ENCODE data around the gene PRRX1.

PRRX1 gene

DNA sequence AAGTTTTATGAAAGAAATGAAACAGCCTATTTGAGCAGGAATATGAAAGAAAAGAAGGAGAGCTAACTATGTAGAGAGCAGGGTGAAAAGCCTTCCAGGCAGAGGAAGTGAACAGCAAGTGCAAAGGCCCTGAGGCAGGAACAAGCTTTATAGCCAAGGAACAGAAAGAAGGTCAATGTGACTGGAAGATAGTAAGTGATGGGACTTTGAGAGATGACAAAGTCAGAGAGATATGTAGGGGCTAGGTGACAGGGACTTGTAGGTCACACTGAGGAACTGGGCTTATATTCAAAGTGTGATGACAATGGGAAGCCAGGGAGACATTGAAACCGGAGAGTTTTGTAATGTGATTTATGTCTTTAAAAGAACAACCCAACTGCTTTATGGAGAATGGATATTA is 18.9 kb downstream of the PRRX1 start:
- TF ChIP-seq, protein P1, sequence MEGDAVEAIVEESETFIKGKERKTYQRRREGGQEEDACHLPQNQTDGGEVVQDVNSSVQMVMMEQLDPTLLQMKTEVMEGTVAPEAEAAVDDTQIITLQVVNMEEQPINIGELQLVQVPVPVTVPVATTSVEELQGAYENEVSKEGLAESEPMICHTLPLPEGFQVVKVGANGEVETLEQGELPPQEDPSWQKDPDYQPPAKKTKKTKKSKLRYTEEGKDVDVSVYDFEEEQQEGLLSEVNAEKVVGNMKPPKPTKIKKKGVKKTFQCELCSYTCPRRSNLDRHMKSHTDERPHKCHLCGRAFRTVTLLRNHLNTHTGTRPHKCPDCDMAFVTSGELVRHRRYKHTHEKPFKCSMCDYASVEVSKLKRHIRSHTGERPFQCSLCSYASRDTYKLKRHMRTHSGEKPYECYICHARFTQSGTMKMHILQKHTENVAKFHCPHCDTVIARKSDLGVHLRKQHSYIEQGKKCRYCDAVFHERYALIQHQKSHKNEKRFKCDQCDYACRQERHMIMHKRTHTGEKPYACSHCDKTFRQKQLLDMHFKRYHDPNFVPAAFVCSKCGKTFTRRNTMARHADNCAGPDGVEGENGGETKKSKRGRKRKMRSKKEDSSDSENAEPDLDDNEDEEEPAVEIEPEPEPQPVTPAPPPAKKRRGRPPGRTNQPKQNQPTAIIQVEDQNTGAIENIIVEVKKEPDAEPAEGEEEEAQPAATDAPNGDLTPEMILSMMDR (IDR thresholded peaks at IDR 0.05; ENCODE audit: low read depth, low read length, missing control alignments), result no peak
- in situ Hi-C loops (cut with HindIII; ENCODE audit: low sequenced_read_pairs), result loop anchor here (5.0 kb wide), 1 partner anchor 44 kb away; no protein-coding TSS in a partner anchor
- H3K4me3 ChIP-seq (ENCODE audit: low read depth, low read length), result no peak overlapping the region
- DNase-seq (ENCODE audit: low read depth), result no peak

DNA sequence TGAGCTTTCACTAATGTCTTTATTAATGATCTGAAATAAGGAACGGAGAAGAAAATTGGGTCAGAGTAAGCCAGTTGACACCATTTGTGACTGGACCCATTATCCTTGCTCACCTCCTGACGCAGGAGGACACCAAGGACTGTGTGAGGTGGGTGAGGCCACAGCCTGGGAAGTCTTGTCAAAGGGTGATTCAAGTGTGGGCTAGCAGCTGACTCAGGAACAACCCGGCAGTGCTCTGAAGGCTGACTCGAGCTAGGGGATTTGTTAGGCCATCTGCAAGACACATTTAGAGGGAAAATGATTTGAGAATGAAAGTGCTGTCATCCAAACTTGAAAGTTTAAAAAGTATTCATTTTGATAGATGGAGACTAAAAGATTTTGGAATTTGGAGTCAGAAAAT is 21.2 kb downstream of the PRRX1 start:
- in situ Hi-C loops (cut with HindIII; ENCODE audit: low sequenced_read_pairs), result no loop called here
- TF ChIP-seq, protein P1 (IDR thresholded peaks at IDR 0.05; ENCODE audit: low read depth, low read length, missing control alignments), result no peak
- no peak overlapping the region for H3K4me3 ChIP-seq (ENCODE audit: low read depth, low read length)
- DNase-seq (ENCODE audit: low read depth), result no peak

DNA sequence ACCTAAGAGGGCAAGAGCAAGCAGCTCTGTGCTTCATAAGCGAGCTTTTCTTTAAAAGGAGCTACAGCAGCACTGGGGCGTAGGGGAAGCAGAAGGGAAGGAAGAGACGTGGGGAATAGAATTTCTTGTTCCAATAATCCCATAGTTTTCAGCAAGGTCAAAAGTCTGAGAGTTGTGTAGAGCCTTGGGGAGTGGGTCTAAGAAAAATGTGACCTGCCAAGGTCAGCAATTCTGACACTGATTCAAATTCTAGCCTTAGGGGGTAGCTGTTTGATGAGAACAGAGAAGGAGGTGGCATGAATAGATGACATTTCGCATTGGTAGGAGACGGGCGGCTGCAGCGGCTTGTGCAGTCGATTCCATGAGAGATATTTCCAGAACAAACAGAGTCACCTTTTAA is 22.4 kb downstream of the PRRX1 start:
- DNase-seq (ENCODE audit: low read depth), result no peak
- in situ Hi-C loops (cut with HindIII; ENCODE audit: low sequenced_read_pairs), result no loop called here
- TF ChIP-seq, protein P1 (IDR thresholded peaks at IDR 0.05; ENCODE audit: low read depth, low read length, missing control alignments), result no peak
- no peak overlapping the region for H3K4me3 ChIP-seq (ENCODE audit: low read depth, low read length)

DNA sequence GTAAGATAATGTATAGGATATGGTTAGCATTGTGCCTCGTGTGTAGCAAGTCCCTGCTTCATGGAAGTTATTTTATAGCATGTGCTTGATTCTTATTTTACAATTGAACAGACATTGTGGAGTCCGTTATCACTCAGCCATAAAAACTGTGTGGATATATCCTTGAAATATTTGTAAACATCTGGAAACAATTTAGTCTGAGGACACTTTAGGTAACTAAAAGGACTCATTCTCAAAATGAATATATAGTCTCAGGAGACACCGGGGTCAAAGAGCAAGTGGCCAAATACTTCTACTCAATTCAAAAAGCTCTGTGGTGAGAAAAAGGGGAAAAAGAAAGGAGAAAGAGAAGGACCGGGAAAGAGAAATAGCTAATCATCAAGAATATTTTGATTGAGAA is 23.7 kb downstream of the PRRX1 start:
- TF ChIP-seq, protein P1 (IDR thresholded peaks at IDR 0.05; ENCODE audit: low read depth, low read length, missing control alignments), result no peak
- no peak overlapping the region for H3K4me3 ChIP-seq (ENCODE audit: low read depth, low read length)
- in situ Hi-C loops (cut with HindIII; ENCODE audit: low sequenced_read_pairs), result no loop called here
- no peak for DNase-seq (ENCODE audit: low read depth)

DNA sequence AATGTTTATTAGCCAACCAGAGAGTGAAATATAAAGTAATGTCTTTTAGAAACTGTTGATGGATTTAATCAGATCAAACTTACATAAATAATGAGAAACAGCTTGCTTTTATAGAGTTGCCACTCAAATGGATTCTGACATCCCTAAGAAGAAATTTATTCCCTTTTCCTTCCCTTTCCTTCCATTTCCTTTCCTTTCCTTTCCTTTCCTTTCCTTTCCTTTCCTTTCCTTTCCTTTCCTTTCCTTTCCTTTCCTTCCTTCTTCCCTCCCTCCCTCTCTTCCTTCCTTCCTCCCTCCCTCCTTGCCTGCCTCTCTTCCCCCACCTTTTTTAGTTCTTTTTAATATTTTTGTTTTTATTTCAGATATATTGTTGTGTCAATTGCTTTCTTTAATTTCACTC is 27.3 kb downstream of the PRRX1 start:
- TF ChIP-seq, protein P1 (IDR thresholded peaks at IDR 0.05; ENCODE audit: low read depth, low read length, missing control alignments), result no peak
- no peak for DNase-seq (ENCODE audit: low read depth)
- no peak overlapping the region for H3K4me3 ChIP-seq (ENCODE audit: low read depth, low read length)
- in situ Hi-C loops (cut with HindIII; ENCODE audit: low sequenced_read_pairs), result no loop called here

DNA sequence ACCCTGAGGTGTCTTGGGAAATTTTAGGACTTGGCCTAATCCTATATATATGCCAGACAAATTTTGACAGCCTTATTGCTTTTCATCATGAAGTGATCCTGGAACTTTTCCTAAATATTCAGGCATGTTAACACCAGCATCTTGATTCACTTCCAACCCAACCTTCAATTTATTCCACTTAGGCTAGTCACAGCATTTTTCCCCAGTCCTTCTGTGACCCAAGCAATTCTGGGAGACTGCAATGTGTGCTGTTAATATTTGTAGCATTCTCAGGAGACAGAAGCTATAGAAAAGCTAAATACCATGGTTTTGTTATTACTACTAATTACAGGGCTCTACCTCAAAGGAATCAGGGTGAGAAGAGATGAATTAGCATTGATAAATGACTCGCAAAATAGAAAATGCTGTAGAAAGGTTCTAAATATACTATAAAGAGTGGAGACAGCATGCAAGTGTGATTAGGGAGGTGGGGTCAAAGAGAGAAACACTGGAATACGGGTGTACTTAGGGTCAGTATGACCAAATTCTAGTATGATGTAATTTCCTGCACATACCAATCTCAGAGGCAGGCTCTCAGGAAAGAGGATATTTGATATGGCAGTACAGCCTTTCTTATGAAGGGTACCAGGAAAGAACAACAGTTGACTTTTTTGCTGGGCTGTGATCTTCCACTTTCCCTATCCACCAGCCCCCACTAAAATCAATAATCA is 29.1 kb downstream of the PRRX1 start:
- H3K4me3 ChIP-seq (ENCODE audit: low read depth, low read length), result no peak overlapping the region
- peak; percentile 63 for DNase-seq (ENCODE audit: low read depth)

More for the DNA sequence above, 29.1 kb downstream of the PRRX1 start:
- in situ Hi-C loops (cut with HindIII; ENCODE audit: low sequenced_read_pairs), result no loop called here
- TF ChIP-seq, protein P1 (IDR thresholded peaks at IDR 0.05; ENCODE audit: low read depth, low read length, missing control alignments), result no peak

Measured in astrocyte of the cerebellum (primary cell).